SU-DHL-6 (cell line): ENCODE measurements around the gene MRPS33.

ENCODE experiments used
- CTCF ChIP-seq: fragments of 200-600 bp; sonication (generic); IDR thresholded peaks from one replicate; pipeline ENCODE4 v1.5.1; 2017; ENCODE audit warnings: antibody characterized with exemption, mild to moderate bottlenecking, low read length, moderate library complexity; ENCODE audit not compliant: insufficient read depth, poor library complexity, severe bottlenecking
- EZH2phosphoT487 ChIP-seq: fragments of 200-600 bp; sonication (generic), shearing (Covaris generic); conservative IDR thresholded peaks from 2 replicates; pipeline ENCODE4 v1.6.1; 2018; ENCODE audit warnings: mild to moderate bottlenecking, antibody characterized with exemption, low read length, moderate library complexity, mixed read lengths

- TF ChIP-seq CTCF = no peak
- no peak for TF ChIP-seq EZH2phosphoT487
Observed at GRCh38 chr7:140972876-140973829, 41.6 kb downstream of the MRPS33 start.
